Measurements from ENCODE around the gene ZNF780B. TPM values are rescaled to one million over a fixed set of nuclear protein-coding genes. Genes with fewer than 3 reads are reported as not detected.

ZNF780B gene
- total RNA-seq, 3 donors from 2014 or later = 15.2 to 17.8 (median 17.0) TPM

DNA sequence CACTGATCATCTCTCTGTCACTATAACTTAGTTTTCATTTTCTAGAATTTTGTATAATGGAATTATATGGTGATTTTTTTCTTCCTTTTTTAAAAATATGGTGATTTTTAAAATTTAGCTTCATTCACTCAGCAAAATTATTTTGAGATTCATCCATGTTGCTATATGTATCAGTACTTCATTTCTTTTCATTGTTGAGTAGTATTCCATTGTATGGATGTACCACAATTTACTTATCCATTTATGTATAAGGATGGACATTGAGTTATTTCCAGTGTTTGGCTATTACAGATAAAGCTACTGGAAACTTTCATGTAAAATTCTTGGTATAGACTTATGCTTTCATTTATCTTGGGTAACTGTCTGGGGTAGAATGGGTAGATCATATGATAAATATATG is 46.4 kb downstream of the ZNF780B start:
- Mint-ChIP-seq H3K4me1 (ENCODE audit: low read depth) (peaks cover 2% of the 10 kb centered on the region), H3K4me3 (no peak overlapping the region), H3K9me3 (peaks cover 40% of the 10 kb centered on the region), H3K27me3 (ENCODE audit: low read depth) (no peaks in the 10 kb centered on the region), H3K36me3 (ENCODE audit: insufficient read depth) (peaks cover 69% of the 10 kb centered on the region)
- no peak for DNase-seq
- no peak for ATAC-seq

DNA sequence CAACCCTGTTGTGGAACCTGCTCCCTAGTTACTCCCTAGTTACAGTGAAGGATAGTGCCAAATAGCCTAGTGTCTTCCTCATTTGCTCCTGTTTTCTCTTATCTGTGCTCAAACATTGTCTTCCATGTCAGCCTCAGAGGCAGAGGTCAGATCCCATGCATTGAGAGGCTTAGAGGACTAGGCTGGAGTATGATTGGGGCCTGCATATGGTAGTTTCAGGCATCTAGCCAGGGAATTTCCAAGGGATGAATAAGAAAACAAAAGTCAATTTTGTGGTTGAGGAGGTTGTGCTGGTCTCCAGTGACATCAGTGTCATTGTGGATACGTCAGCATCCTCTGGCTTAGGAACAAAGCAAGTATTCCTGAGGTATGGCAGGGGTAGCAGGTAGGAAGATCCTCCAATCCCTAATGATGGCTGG is 49.7 kb downstream of the ZNF780B start:
- ATAC-seq (no peak), DNase-seq (no peak)
- peaks cover 41% of the 10 kb centered on the region for H3K36me3 Mint-ChIP-seq (ENCODE audit: insufficient read depth)
- no peaks in the 10 kb centered on the region for H3K27me3 Mint-ChIP-seq (ENCODE audit: low read depth)
- H3K4me3 Mint-ChIP-seq = no peak overlapping the region
- H3K4me1 Mint-ChIP-seq (ENCODE audit: low read depth) = peaks cover 2% of the 10 kb centered on the region
- peaks cover 11% of the 10 kb centered on the region for H3K9me3 Mint-ChIP-seq

DNA sequence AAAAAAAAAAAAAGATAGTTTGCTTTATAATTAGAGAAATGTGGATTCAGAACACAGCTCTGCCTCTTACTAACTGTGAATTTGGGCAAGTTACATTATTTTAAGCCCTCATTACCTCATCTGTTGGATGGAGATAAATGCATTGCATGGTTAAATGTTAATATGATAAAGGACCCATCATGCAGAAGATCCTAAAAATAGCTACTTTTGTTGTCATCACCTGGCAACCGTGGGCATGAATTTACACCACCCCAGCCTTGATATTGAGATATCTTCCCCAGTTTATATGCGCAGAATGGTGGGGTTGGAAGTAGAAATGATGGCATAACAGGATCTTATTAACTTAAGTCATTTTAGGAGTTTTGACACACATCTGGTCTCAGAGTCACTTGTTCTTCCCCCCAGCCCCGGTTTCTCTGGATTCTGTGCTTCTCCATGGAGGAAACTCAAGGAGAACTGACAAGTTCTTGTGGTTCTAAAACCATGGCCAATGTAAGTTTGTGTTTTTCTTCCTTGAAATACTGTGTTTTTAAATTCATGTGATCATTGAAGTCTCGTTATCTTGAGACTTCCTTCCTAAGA is 50.2 kb downstream of the ZNF780B start:
- H3K27me3 Mint-ChIP-seq (ENCODE audit: low read depth) = no peaks in the 10 kb centered on the region
- peaks cover 39% of the 10 kb centered on the region for H3K36me3 Mint-ChIP-seq (ENCODE audit: insufficient read depth)
- no peak overlapping the region for H3K4me3 Mint-ChIP-seq
- ATAC-seq (no peak), DNase-seq (no peak)
- peaks cover 2% of the 10 kb centered on the region for H3K4me1 Mint-ChIP-seq (ENCODE audit: low read depth)
- peaks cover 11% of the 10 kb centered on the region for H3K9me3 Mint-ChIP-seq

DNA sequence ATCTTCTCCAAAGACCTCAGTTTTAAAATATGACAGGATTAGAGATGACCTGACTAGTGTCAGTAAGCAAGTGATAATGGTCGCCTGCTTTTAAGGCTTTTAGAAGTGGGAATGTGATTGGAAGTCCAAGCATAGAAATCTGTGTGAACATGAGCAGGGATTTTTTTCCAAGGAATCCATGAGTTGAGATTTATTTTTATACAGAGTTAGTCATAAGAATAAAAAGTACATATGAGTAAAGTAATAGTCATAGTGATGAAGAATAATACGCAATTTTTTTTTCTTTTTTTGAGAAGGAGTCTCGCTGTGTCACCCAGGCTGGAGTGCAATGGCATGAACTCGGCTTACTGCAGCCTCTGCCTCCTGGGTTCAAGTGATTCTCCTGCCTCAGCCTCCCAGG is 57.5 kb downstream of the ZNF780B start:
- Mint-ChIP-seq H3K27me3 (ENCODE audit: low read depth) (no peaks in the 10 kb centered on the region), H3K36me3 (ENCODE audit: insufficient read depth) (peaks cover 6% of the 10 kb centered on the region), H3K4me1 (ENCODE audit: low read depth) (peaks cover 37% of the 10 kb centered on the region), H3K9me3 (no peaks in the 10 kb centered on the region), H3K4me3 (peak overlapping the region; percentile 93)
- ATAC-seq = no peak
- no peak for DNase-seq

DNA sequence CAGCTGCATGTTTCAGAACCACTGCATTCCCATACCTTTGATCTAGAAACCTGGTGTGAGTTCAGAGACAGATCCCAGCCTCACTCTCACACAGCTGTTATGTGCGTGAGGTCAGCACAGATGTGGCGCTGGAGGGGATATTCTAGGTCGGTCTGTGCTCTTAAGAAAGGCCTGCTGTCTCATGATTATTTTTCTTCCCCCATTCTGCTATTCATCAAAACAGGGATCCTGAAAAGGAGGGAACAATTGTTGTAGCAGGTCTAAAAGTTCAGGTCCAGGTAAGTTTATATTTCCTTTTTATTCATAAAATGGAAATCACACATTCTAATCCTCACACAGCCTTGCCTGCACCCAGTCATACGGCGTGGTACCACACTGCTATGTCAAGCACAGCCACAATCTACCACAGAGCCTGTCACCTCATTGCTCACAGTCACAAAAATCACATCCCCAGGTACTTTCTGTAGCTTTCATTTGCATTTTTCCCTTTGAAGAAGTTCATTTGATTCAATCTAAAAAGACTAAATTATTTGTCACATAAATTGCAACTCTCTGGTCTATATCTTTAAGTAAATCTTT is 58.3 kb downstream of the ZNF780B start:
- H3K36me3 Mint-ChIP-seq (ENCODE audit: insufficient read depth) = peaks cover 9% of the 10 kb centered on the region
- H3K27me3 Mint-ChIP-seq (ENCODE audit: low read depth) = no peaks in the 10 kb centered on the region
- DNase-seq (no peak), ATAC-seq (peak; percentile 49 to 51)
- H3K4me1 Mint-ChIP-seq (ENCODE audit: low read depth) = peaks cover 41% of the 10 kb centered on the region
- peaks cover 4% of the 10 kb centered on the region for H3K9me3 Mint-ChIP-seq
- peak overlapping the region; percentile 93 for H3K4me3 Mint-ChIP-seq

DNA sequence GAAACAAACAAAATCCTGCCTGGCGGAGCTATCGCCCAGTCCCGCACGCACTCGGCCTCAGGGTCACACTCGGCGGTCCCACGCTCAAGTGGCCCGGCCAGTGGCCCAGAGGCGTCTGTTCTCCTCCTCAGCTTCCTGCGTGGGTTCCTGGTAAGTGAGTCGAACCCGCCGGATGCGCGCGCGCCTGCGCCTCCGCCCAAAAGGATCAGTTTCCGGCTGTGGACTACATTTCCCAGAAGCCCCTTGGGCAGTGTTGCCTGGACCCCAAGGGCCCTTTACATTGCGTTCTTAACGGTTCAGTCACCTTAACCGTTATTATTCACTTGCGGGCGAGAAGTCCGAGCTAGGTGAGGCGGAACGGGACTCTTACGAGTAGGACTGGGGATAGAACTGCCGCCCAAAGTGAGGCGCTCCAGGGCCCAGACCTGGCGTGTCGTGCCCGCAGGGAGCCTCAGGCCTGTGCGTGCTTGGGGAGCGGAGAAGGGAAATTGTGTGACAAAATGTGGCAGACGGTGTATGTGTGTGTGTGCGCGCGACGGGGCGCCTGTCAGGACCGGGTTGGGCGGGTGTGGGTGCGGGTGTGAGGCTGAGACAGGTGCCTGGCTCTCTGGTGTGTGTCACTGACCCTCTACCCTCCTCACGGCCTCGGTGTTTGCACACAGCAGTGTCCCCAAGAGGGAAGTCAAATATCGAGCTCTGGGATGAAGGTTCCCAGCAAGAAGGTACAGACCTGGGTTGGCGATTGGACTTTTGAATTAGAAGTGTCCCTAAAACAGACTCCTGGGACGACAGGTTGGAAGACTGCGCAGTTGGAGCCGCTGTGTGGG is 59.0 kb downstream of the ZNF780B start, which contains the start of gene ZNF546:
ZNF546 (plus strand) TSS at position 250 of the 827 bp plus-strand sequence. CDS start 1,267 bp downstream, outside the sequence.
- DNase-seq (peak; percentile 89), ATAC-seq (peak; percentile 90 to 92)
- Mint-ChIP-seq H3K4me1 (ENCODE audit: low read depth) (peaks cover 47% of the 10 kb centered on the region), H3K4me3 (peak within 1 kb of the TSS; percentile 93), H3K27me3 (ENCODE audit: low read depth) (no peaks in the 10 kb centered on the region), H3K36me3 (ENCODE audit: insufficient read depth) (peaks cover 9% of the 10 kb centered on the region), H3K9me3 (peaks cover 4% of the 10 kb centered on the region)

GRCh38 chr19:39996218-39996810 is 59.7 kb downstream of the ZNF780B start:
- peak; percentile 45 to 54 for ATAC-seq
- no peak for DNase-seq
- no peaks in the 10 kb centered on the region for H3K27me3 Mint-ChIP-seq (ENCODE audit: low read depth)
- peak overlapping the region; percentile 93 for H3K4me3 Mint-ChIP-seq
- peaks cover 47% of the 10 kb centered on the region for H3K4me1 Mint-ChIP-seq (ENCODE audit: low read depth)
- H3K36me3 Mint-ChIP-seq (ENCODE audit: insufficient read depth) = peaks cover 9% of the 10 kb centered on the region
- H3K9me3 Mint-ChIP-seq = peaks cover 4% of the 10 kb centered on the region

GRCh38 chr19:39995794-39996193 is 60.2 kb downstream of the ZNF780B start:
- H3K9me3 Mint-ChIP-seq = peaks cover 4% of the 10 kb centered on the region
- H3K4me1 Mint-ChIP-seq (ENCODE audit: low read depth) = peaks cover 52% of the 10 kb centered on the region
- peak overlapping the region; percentile 93 for H3K4me3 Mint-ChIP-seq
- H3K27me3 Mint-ChIP-seq (ENCODE audit: low read depth) = no peaks in the 10 kb centered on the region
- DNase-seq = no peak
- H3K36me3 Mint-ChIP-seq (ENCODE audit: insufficient read depth) = peaks cover 9% of the 10 kb centered on the region
- ATAC-seq = no peak

DNA sequence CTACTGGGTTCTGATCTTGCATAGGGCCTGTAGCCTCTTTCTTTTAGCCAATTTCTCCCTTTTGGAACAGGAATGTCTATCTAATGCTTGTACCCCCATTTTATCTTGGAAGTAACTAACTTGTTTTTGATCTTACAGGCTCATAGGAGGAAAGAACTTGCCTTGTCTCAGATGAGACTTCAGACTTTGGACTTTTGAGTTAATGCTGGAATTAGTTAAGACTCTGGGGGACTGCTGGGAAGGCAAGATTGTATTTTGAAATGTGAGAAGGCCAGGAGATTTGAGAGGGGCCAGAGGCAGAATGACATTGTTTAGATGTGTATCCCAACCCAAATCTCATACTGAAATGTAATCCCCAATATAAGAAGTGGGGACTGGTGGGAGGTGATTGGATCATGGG is 61.7 kb downstream of the ZNF780B start:
- DNase-seq = no peak
- Mint-ChIP-seq H3K36me3 (ENCODE audit: insufficient read depth) (peaks cover 16% of the 10 kb centered on the region), H3K4me1 (ENCODE audit: low read depth) (peaks cover 62% of the 10 kb centered on the region), H3K4me3 (peak overlapping the region; percentile 14), H3K9me3 (peaks cover 4% of the 10 kb centered on the region), H3K27me3 (ENCODE audit: low read depth) (no peaks in the 10 kb centered on the region)
- ATAC-seq = no peak

DNA sequence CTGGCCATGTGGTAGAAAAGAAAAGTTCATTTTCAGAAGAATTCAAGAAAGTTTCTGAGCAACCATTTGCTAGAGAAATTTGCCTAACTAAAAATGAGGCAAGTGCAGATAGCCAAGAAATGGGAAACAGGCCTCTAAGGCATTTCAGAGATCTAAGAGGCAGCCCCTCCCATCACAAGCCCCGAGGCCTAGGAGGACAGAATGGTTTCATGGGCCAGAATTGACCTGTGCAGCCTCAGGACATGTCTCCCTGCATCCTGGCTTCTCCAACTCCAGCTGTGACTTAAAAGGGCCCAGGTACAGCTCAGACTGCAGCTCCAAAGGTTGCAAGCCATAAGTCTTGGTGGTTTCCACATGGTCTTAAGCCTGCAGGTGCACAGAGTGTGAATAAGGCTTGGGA is 62.4 kb downstream of the ZNF780B start:
- DNase-seq (no peak), ATAC-seq (no peak)
- no peak overlapping the region for H3K4me3 Mint-ChIP-seq
- peaks cover 18% of the 10 kb centered on the region for H3K36me3 Mint-ChIP-seq (ENCODE audit: insufficient read depth)
- no peaks in the 10 kb centered on the region for H3K27me3 Mint-ChIP-seq (ENCODE audit: low read depth)
- peaks cover 4% of the 10 kb centered on the region for H3K9me3 Mint-ChIP-seq
- H3K4me1 Mint-ChIP-seq (ENCODE audit: low read depth) = peaks cover 65% of the 10 kb centered on the region

DNA sequence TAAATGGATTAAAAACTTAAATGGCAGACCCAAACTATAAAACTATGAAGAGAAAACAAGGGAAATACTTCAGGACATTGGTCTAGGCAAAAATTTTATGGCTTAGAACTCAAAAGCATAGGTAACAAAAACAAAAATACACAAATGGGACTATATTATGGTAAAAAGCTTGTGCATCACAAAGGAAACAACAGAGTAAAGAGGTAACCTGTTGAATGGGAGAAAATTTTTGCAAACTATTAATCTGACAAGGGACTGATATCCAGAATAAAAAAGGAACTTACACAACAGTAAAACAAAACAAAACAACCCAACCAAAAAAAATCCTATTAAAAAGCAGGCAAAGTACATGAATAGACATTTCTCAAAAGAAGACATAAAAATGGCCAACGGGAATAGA is 68.4 kb downstream of the ZNF780B start:
- H3K9me3 Mint-ChIP-seq = peaks cover 37% of the 10 kb centered on the region
- ATAC-seq = no peak

DNA sequence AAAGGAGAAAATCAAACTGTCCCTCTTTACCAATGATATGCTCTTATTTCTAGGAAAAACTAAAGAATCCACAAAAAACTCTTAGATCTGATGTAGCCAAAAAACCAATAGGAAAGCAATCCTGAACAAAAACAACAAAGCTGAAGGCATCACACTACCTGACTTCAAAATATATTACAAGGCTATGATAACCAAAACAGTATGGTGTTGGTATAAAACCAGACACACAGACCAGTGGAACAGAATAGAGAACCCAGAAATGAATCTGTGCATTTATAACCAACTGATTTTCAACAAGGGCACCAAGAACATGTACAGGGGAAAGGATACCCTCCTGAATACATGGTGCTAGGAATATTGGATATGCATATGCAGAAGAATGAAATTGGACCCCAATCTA is 68.9 kb downstream of the ZNF780B start:
- Mint-ChIP-seq H3K27me3 (ENCODE audit: low read depth) (no peaks in the 10 kb centered on the region), H3K36me3 (ENCODE audit: insufficient read depth) (peaks cover 39% of the 10 kb centered on the region), H3K9me3 (peaks cover 37% of the 10 kb centered on the region), H3K4me3 (no peak overlapping the region), H3K4me1 (ENCODE audit: low read depth) (peaks cover 20% of the 10 kb centered on the region)
- DNase-seq = no peak
- ATAC-seq = no peak

More for the DNA sequence above, 68.4 kb downstream of the ZNF780B start:
- H3K4me1 Mint-ChIP-seq (ENCODE audit: low read depth) = peaks cover 23% of the 10 kb centered on the region
- H3K4me3 Mint-ChIP-seq = no peak overlapping the region
- H3K27me3 Mint-ChIP-seq (ENCODE audit: low read depth) = no peaks in the 10 kb centered on the region
- DNase-seq = no peak
- H3K36me3 Mint-ChIP-seq (ENCODE audit: insufficient read depth) = peaks cover 36% of the 10 kb centered on the region

GRCh38 chr19:39986643-39987042 is 69.4 kb downstream of the ZNF780B start:
- no peak for ATAC-seq
- H3K4me3 Mint-ChIP-seq = no peak overlapping the region
- no peaks in the 10 kb centered on the region for H3K27me3 Mint-ChIP-seq (ENCODE audit: low read depth)
- no peak for DNase-seq
- peaks cover 18% of the 10 kb centered on the region for H3K4me1 Mint-ChIP-seq (ENCODE audit: low read depth)
- peaks cover 39% of the 10 kb centered on the region for H3K36me3 Mint-ChIP-seq (ENCODE audit: insufficient read depth)
- H3K9me3 Mint-ChIP-seq = peaks cover 37% of the 10 kb centered on the region

DNA sequence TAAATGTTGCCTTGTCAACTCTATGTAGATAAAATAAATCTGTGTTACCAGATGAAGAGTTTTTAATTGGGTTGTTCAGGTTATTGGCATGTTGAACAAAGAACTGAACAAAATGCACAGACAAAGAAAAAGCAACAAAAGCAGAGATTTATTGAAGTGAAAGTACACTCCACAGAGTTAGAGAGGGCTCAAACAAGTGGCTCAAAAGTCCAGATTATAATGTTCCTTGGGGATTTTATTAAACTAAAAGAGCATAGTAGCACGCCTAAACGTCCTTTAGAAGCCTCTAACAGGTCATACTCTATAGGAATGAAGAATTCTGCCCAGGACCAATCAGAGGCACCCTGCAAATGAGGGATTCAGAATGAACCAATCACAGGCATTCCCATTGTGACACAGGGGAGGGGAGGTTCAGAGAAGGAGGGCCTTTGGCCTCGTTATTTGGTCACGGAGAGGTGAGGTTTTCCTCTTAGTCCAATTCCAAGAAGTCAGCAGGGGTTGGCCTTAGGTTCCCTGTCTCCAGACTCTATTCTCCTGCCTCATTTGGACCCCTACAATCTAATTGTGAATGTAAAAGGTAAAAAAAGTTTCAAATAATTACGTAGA is 72.2 kb downstream of the ZNF780B start:
- DNase-seq (no peak), ATAC-seq (no peak)
- Mint-ChIP-seq H3K4me3 (no peak overlapping the region), H3K27me3 (ENCODE audit: low read depth) (no peaks in the 10 kb centered on the region), H3K36me3 (ENCODE audit: insufficient read depth) (peaks cover 49% of the 10 kb centered on the region), H3K4me1 (ENCODE audit: low read depth) (peaks cover under 1% of the 10 kb centered on the region), H3K9me3 (peaks cover 37% of the 10 kb centered on the region)
